B cell (primary cell): Measurements from ENCODE around the gene MTX1. TPM values are rescaled to one million over a fixed set of nuclear protein-coding genes. Genes with fewer than 3 reads are reported as not detected.

Experiments used
- ATAC-seq: fragments of 200-7000 bp; cut with Tn5 transposase; one replicate; pipeline ENCODE4 v1.10.0; 2021; ENCODE audit warnings: low read depth, mild to moderate bottlenecking, moderate number of reproducible peaks, moderate library complexity
- CTCF ChIA-PET: fragments of 350-600 bp; sonication (Branson Sonifier 250); formaldehyde crosslinking; loops from one replicate; lab custom pipeline; 2021; ENCODE audit warnings: antibody characterized with exemption, inconsistent platforms; lab: Charles Lee
- POLR2A ChIA-PET: fragments of 350-600 bp; sonication (Branson Sonifier 250); formaldehyde crosslinking; loops from one replicate; lab custom pipeline; 2021; ENCODE audit warnings: antibody characterized with exemption; lab: Charles Lee
- DNase-seq: peaks from one replicate; pipeline ENCODE4 v3.0.0; 2013
- H2AFZ ChIP-seq: 2 replicates; pipeline ENCODE4 v1.6.1; 2012; ENCODE audit warnings: mild to moderate bottlenecking, low read depth, low read length; ENCODE audit not compliant: insufficient read depth, poor library complexity, severe bottlenecking
- H3K27ac ChIP-seq, 2 donors: 1 replicate in 1 of 2; 2 replicates in 1 of 2; pipeline ENCODE4 v1.5.1; 2012 to 2013; ENCODE audit warnings: low read length in 2 of 2, mild to moderate bottlenecking in 2 of 2, moderate library complexity in 1 of 2
- H3K27me3 ChIP-seq, 4 experiments: fragments of 200-600 bp in 1 of 4; sonication (generic) in 1 of 4; replicated peaks in 1 of 4; 1 replicate in 2 of 4; 2 replicates in 2 of 4; pipeline versions ENCODE4 v1.6.1 to v1.7.0; 2013 to 2016; ENCODE audit warnings: low read length in 3 of 4, mild to moderate bottlenecking in 2 of 4, mixed read lengths in 1 of 4, moderate library complexity in 1 of 4; ENCODE audit not compliant: insufficient read depth in 4 of 4, control insufficient read depth in 3 of 4; ENCODE audit errors: control extremely low read depth in 1 of 4
- H3K36me3 ChIP-seq, 2 experiments: replicated peaks in 1 of 2; 1 replicate in 1 of 2; 2 replicates in 1 of 2; pipeline versions ENCODE4 v1.6.1 to v1.7.1; 2013; ENCODE audit warnings: low read length in 1 of 2; ENCODE audit not compliant: insufficient read depth in 2 of 2, control insufficient read depth in 1 of 2; ENCODE audit errors: control extremely low read depth in 1 of 2, extremely low read depth in 1 of 2
- H3K4me1 ChIP-seq, 2 donors: fragments of 200-600 bp in 1 of 2; sonication (generic) in 1 of 2; 1 replicate in 1 of 2; 2 replicates in 1 of 2; pipeline versions ENCODE4 v1.5.1 to v1.6.1; 2013 to 2017; ENCODE audit warnings: low read length in 2 of 2; ENCODE audit not compliant: control insufficient read depth in 2 of 2, insufficient read depth in 2 of 2
- H3K4me2 ChIP-seq: replicated peaks from 2 replicates; pipeline ENCODE3; 2012; ENCODE audit warnings: mild to moderate bottlenecking, low read depth, low read length; ENCODE audit not compliant: poor library complexity, severe bottlenecking
- H3K4me3 ChIP-seq, 5 experiments: fragments of 200-600 bp in 1 of 5; sonication (generic) in 1 of 5; 1 replicate in 3 of 5; 2 replicates in 2 of 5; pipeline versions ENCODE4 v1.5.1 to v1.7.0; 2011 to 2016; ENCODE audit warnings: low read length in 4 of 5, mild to moderate bottlenecking in 4 of 5, low read depth in 2 of 5, control low read depth in 1 of 5, moderate library complexity in 1 of 5; ENCODE audit not compliant: insufficient read depth in 1 of 5; ENCODE audit errors: control extremely low read depth in 1 of 5, extremely low read depth in 1 of 5
- H3K79me2 ChIP-seq: fragments of 200-600 bp; sonication (generic); one replicate; pipeline ENCODE4 v1.6.0; 2016; ENCODE audit warnings: low read length; ENCODE audit not compliant: control insufficient read depth, insufficient read depth
- H3K9ac ChIP-seq: fragments of 200-600 bp; sonication (generic); 2 replicates; pipeline ENCODE4 v1.6.1; 2017; ENCODE audit warnings: mild to moderate bottlenecking, low read length, moderate library complexity
- H3K9me3 ChIP-seq, 3 donors: one replicate each; pipeline versions ENCODE4 v1.6.1 to v1.7.1; 2013; ENCODE audit warnings: low read length in 2 of 3; ENCODE audit not compliant: control insufficient read depth in 2 of 3, insufficient read depth in 1 of 3; ENCODE audit errors: control extremely low read depth in 1 of 3
- H4K20me1 ChIP-seq: 2 replicates; pipeline ENCODE4 v1.6.0; 2012; ENCODE audit warnings: mild to moderate bottlenecking, low read length; ENCODE audit not compliant: insufficient read depth, control insufficient read depth, poor library complexity, severe bottlenecking
- H3K27ac Mint-ChIP-seq: one replicate; pipeline ENCODE4 v1.8.0; 2021; ENCODE audit warnings: mixed read lengths
- H3K27me3 Mint-ChIP-seq: one replicate; pipeline ENCODE4 v1.8.0; 2021; ENCODE audit warnings: mixed read lengths
- H3K4me1 Mint-ChIP-seq: one replicate; pipeline ENCODE4 v1.8.0; 2021; ENCODE audit warnings: mixed read lengths
- H3K4me3 Mint-ChIP-seq: one replicate; pipeline ENCODE4 v1.8.0; 2021; ENCODE audit warnings: mixed read lengths
- H3K9me3 Mint-ChIP-seq: one replicate; pipeline ENCODE4 v1.8.0; 2022; ENCODE audit warnings: mixed read lengths; ENCODE audit not compliant: insufficient read depth
- CTCF ChIP-seq: fragments of 200-600 bp; IDR thresholded peaks from one replicate; pipeline ENCODE4 v1.8.0; 2022; ENCODE audit warnings: antibody characterized with exemption, mild to moderate bottlenecking
- EZH2 ChIP-seq: IDR thresholded peaks from 2 replicates; pipeline ENCODE4 v1.6.1; 2012; ENCODE audit warnings: borderline replicate concordance, low read depth, mild to moderate bottlenecking, moderate library complexity, low read length; ENCODE audit not compliant: insufficient read depth, poor library complexity, severe bottlenecking
- WGBS: methylation state at CpG from one replicate; pipeline ENCODE4 v1.1.5; 2013; ENCODE audit warnings: missing lambda C conversion rate; ENCODE audit not compliant: insufficient coverage; 5-methylcytosine and 5-hydroxymethylcytosine counted together
- intact Hi-C: fragments of 100-400 bp; cut with micrococcal nuclease; formaldehyde crosslinking; loops from one replicate; pipeline ENCODE4 v1.10.0; 2022
- polyA plus RNA-seq: library from polyadenylated mRNA; depleted of rRNA; stranded (reverse); fragments of >200 nt; gene quantifications from 2 replicates; pipeline ENCODE4 v1.2.3, GENCODE V29; 2012
- total RNA-seq, 2 donors: library from RNA; stranded (reverse); fragments of 120-200 nt in 1 of 2; gene quantifications; 1 replicate in 1 of 2; 2 replicates in 1 of 2; pipeline versions ENCODE4 v1.2.3 to v1.2.4, GENCODE V29; 2013 to 2022

Gene MTX1
- total and polyA plus RNA-seq, 2 donors (not counting 1 experiment from before 2014, with no cell fraction given) = 19.0 to 40.4 TPM

- POLR2A ChIA-PET = interaction anchor here (0.9 to 2.2 kb wide), 5 partner anchors 10 to 72 kb away, joined by 3 to 12 read pairs (median 8); partner anchors contain the start of genes ENTREP3, KRTCAP2 and MTX1
- peak overlapping the region; percentile 60 to 79 (median 67) for H3K4me3 ChIP-seq
- H3K79me2 ChIP-seq = peaks cover 9% of the 10 kb centered on the region
- peak overlapping the region; percentile 87 for H3K4me2 ChIP-seq
- H3K36me3 ChIP-seq = no peaks in the 10 kb centered on the region
- peak overlapping the region; percentile 62 to 71 for H3K27ac ChIP-seq
- TF ChIP-seq EZH2 = no peak
- TF ChIP-seq CTCF = peak; percentile 45
- peak overlapping the region; percentile 78 for H2AFZ ChIP-seq
- under 1% methylated on average over 41 of the region's 53 CpGs for WGBS
- intact Hi-C loops = loop anchor here (1.0 to 5.0 kb wide), 4 partner anchors 18 to 72 kb away; partner anchors contain the start of genes HCN3, KRTCAP2, SCAMP3 and THBS3
- DNase-seq = peak; percentile 95
- peaks cover 0 to 4% (median 2%) of the 10 kb centered on the region in 3 donors for H3K9me3 ChIP-seq
- H3K27ac Mint-ChIP-seq = peak overlapping the region; percentile 96
- H3K4me1 ChIP-seq = peaks cover 27 to 36% of the 10 kb centered on the region in 2 donors
- peaks cover 4% of the 10 kb centered on the region for H3K27me3 Mint-ChIP-seq
- H3K4me3 Mint-ChIP-seq = peak overlapping the region; percentile 82
- peak; percentile 97 for ATAC-seq
- peak overlapping the region; percentile 62 for H3K9ac ChIP-seq
- H3K27me3 ChIP-seq = no peaks in the 10 kb centered on the region
- H3K9me3 Mint-ChIP-seq = no peaks in the 10 kb centered on the region
- H3K4me1 Mint-ChIP-seq = peaks cover 33% of the 10 kb centered on the region
- H4K20me1 ChIP-seq = no peaks in the 10 kb centered on the region
- CTCF ChIA-PET = interaction anchor here (0.7 to 1.8 kb wide), 8 partner anchors 17 to 80 kb away, joined by 3 to 9 read pairs (median 6); partner anchors contain the start of genes KRTCAP2, MTX1 and SCAMP3
These were observed 36.1 kb downstream of the MTX1 start for GRCh38 chr1:155244368-155245162.
